ENCODE measurements around the gene FKBP8.

DNA sequence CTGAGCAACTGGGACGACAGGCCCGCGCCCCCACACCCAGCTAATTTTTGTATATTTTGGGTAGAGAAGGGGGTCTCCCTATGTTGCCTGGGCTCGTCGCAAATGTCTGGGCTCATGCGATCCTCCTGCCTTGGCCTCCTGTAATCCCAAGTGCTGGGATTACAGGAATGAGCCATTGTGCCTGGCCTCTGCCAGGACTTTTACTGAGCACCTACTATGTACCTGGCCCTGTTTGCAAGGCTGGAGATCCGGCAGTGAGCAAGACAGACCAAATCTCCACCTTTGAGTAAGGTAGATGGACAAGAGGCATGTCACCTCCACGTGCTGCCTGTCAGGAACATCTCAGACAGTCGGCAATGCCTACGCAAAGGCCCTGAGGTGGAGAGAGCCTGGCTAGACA lies 6.9 kb downstream of the FKBP8 start:
- TF ChIP-seq, protein P1, sequence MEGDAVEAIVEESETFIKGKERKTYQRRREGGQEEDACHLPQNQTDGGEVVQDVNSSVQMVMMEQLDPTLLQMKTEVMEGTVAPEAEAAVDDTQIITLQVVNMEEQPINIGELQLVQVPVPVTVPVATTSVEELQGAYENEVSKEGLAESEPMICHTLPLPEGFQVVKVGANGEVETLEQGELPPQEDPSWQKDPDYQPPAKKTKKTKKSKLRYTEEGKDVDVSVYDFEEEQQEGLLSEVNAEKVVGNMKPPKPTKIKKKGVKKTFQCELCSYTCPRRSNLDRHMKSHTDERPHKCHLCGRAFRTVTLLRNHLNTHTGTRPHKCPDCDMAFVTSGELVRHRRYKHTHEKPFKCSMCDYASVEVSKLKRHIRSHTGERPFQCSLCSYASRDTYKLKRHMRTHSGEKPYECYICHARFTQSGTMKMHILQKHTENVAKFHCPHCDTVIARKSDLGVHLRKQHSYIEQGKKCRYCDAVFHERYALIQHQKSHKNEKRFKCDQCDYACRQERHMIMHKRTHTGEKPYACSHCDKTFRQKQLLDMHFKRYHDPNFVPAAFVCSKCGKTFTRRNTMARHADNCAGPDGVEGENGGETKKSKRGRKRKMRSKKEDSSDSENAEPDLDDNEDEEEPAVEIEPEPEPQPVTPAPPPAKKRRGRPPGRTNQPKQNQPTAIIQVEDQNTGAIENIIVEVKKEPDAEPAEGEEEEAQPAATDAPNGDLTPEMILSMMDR (IDR thresholded peaks at IDR 0.05): no peak
- TF ChIP-seq TCF7L2 (IDR thresholded peaks at IDR 0.05; ENCODE audit: low read depth, low read length) (no peak), POLR2AphosphoS5 (IDR thresholded peaks at IDR 0.05; ENCODE audit: low read depth, low read length) (no peak), SIN3A (IDR thresholded peaks at IDR 0.05; ENCODE audit: borderline replicate concordance, insufficient read depth, low read depth, low read length) (no peak)
- TF ChIP-seq, protein P2, sequence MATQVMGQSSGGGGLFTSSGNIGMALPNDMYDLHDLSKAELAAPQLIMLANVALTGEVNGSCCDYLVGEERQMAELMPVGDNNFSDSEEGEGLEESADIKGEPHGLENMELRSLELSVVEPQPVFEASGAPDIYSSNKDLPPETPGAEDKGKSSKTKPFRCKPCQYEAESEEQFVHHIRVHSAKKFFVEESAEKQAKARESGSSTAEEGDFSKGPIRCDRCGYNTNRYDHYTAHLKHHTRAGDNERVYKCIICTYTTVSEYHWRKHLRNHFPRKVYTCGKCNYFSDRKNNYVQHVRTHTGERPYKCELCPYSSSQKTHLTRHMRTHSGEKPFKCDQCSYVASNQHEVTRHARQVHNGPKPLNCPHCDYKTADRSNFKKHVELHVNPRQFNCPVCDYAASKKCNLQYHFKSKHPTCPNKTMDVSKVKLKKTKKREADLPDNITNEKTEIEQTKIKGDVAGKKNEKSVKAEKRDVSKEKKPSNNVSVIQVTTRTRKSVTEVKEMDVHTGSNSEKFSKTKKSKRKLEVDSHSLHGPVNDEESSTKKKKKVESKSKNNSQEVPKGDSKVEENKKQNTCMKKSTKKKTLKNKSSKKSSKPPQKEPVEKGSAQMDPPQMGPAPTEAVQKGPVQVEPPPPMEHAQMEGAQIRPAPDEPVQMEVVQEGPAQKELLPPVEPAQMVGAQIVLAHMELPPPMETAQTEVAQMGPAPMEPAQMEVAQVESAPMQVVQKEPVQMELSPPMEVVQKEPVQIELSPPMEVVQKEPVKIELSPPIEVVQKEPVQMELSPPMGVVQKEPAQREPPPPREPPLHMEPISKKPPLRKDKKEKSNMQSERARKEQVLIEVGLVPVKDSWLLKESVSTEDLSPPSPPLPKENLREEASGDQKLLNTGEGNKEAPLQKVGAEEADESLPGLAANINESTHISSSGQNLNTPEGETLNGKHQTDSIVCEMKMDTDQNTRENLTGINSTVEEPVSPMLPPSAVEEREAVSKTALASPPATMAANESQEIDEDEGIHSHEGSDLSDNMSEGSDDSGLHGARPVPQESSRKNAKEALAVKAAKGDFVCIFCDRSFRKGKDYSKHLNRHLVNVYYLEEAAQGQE (IDR thresholded peaks at IDR 0.05; ENCODE audit: insufficient read depth in 1 of 2, low read depth in 2 of 2, low read length in 1 of 2): no peak
